Neural crest cell (in vitro differentiated cells): ENCODE results near the gene OSBPL9. TPM values are rescaled to one million over a fixed set of nuclear protein-coding genes. Genes with fewer than 3 reads are reported as not detected.
"Not testable (repeated sequence)": the region's sequence is repeated elsewhere in the genome, so short reads cannot be mapped to it uniquely, and the experiment has no call there.

Source experiments
- DNase-seq: peaks from one replicate; pipeline ENCODE4 v3.0.0; 2021; ENCODE audit warnings: low read depth, mixed read lengths, low spot score
- H3K27ac Mint-ChIP-seq: one replicate; pipeline ENCODE4 v1.8.0; 2021; ENCODE audit warnings: mild to moderate bottlenecking, mixed read lengths; ENCODE audit not compliant: unreplicated experiment
- H3K27me3 Mint-ChIP-seq: 2 replicates; pipeline ENCODE4 v1.8.0; 2021; ENCODE audit warnings: low read depth, mild to moderate bottlenecking, mixed read lengths
- H3K36me3 Mint-ChIP-seq: 2 replicates; pipeline ENCODE4 v1.8.0; 2021; ENCODE audit warnings: low read depth, mild to moderate bottlenecking, mixed read lengths
- H3K4me1 Mint-ChIP-seq: 2 replicates; pipeline ENCODE4 v1.8.0; 2021; ENCODE audit warnings: mixed read lengths
- H3K4me3 Mint-ChIP-seq: one replicate; pipeline ENCODE4 v1.8.0; 2021; ENCODE audit warnings: mild to moderate bottlenecking, mixed read lengths
- H3K9me3 Mint-ChIP-seq: 2 replicates; pipeline ENCODE4 v1.8.0; 2021; ENCODE audit warnings: mixed read lengths
- total RNA-seq: library from RNA; stranded (reverse); gene quantifications from 2 replicates; pipeline ENCODE4 v1.2.1, GENCODE V29; 2021
- TF ChIP-seq, protein P1 (sequence below): fragments of 200-600 bp; sonication (generic); conservative IDR thresholded peaks from 2 replicates; pipeline ENCODE4 v1.5.0; 2021; ENCODE audit warnings: antibody characterized with exemption, mild to moderate bottlenecking

Gene OSBPL9
- total RNA-seq, 1 donor from 2014 or later = 76.7 TPM

DNA sequence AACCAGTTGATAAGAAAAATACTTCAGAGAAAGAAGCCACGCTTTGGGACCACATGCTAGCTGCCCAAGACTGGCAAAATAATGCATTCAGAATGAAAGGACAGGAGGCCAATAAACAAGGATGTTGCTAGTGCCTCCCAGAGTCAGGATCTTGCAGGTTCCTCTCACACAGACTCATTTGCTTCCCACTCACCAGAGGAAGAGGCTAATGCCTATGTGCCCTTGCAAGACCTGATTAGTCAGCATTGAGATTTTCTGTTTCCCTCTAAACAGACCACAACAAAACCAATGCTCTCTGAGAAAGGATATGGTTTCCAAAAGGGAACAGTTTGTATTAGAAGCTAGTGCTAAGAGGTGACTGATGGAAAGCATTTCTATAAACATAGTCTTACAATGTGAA is 176.0 kb downstream of the OSBPL9 start:
- H3K36me3 Mint-ChIP-seq = peaks cover 35% of the 10 kb centered on the region
- no peaks in the 10 kb centered on the region for H3K4me1 Mint-ChIP-seq
- H3K27me3 Mint-ChIP-seq = no peaks in the 10 kb centered on the region
- TF ChIP-seq, protein P1, sequence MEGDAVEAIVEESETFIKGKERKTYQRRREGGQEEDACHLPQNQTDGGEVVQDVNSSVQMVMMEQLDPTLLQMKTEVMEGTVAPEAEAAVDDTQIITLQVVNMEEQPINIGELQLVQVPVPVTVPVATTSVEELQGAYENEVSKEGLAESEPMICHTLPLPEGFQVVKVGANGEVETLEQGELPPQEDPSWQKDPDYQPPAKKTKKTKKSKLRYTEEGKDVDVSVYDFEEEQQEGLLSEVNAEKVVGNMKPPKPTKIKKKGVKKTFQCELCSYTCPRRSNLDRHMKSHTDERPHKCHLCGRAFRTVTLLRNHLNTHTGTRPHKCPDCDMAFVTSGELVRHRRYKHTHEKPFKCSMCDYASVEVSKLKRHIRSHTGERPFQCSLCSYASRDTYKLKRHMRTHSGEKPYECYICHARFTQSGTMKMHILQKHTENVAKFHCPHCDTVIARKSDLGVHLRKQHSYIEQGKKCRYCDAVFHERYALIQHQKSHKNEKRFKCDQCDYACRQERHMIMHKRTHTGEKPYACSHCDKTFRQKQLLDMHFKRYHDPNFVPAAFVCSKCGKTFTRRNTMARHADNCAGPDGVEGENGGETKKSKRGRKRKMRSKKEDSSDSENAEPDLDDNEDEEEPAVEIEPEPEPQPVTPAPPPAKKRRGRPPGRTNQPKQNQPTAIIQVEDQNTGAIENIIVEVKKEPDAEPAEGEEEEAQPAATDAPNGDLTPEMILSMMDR = no peak
- no peaks in the 10 kb centered on the region for H3K9me3 Mint-ChIP-seq
- H3K4me3 Mint-ChIP-seq = no peak overlapping the region
- no peak overlapping the region for H3K27ac Mint-ChIP-seq
- no peak for DNase-seq

DNA sequence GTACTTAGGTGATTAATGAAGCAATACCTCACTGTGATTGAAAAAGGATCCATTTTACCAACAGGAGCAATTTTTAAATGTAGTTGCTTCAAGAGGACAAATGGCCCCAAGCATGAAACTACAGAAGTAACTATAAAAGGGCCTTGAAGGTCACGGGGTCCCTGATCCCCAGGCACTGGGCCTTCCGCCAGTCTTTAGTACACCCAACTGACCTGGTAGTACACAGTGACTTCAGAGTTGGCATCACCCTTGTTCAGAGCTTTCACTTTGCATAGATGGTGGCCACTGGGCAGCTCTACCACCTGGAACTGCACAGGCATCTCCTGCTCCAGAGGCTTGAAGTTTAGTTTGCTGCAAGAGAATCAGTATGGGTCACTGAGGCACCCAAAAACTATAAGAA is 177.4 kb downstream of the OSBPL9 start:
- H3K9me3 Mint-ChIP-seq = no peaks in the 10 kb centered on the region
- H3K27me3 Mint-ChIP-seq = no peaks in the 10 kb centered on the region
- no peaks in the 10 kb centered on the region for H3K4me1 Mint-ChIP-seq
- TF ChIP-seq, protein P1 = no peak
- peaks cover 29% of the 10 kb centered on the region for H3K36me3 Mint-ChIP-seq
- H3K4me3 Mint-ChIP-seq = no peak overlapping the region
- no peak for DNase-seq
- H3K27ac Mint-ChIP-seq = no peak overlapping the region

DNA sequence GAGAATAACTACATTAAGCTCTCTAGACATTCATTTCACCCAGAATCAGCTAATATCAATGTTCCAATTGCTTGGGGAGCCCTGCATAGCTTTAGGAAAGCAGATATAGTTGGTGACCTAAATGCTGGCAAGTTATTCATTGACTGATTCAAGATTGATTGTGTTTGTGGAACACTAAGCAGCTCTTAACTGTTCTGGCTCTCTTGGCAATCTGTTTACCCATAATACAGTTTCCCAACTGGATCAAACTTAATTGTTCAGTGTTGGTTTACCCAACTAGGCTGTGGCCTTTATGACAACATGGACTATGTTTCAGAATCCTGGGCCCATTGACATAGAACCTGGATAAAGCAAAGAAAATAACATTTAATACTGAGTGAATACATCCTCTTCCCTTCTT is 178.0 kb downstream of the OSBPL9 start:
- Mint-ChIP-seq H3K27ac (no peak overlapping the region), H3K36me3 (peaks cover 24% of the 10 kb centered on the region), H3K9me3 (no peaks in the 10 kb centered on the region), H3K4me1 (no peaks in the 10 kb centered on the region), H3K4me3 (no peak overlapping the region), H3K27me3 (no peaks in the 10 kb centered on the region)
- no peak for DNase-seq
- TF ChIP-seq, protein P1 = no peak

DNA sequence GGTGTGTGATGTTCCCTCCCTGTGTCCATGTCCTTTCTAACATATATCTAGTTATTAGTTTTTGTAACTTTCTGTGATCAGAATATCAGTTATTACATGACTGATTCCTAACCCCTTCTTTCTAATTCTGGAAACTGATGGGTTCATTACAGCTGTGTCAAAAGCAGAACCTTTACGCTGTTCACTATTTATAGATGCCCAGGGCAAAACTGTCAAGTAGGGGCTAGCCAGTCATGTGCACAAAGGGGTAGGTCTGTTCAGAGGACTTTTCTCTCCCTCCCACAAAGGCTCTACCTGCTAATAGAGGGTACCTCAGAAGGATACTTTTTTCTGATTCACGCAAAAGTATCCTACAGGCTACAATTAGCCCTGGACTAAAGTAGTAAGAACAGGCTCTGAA is 182.5 kb downstream of the OSBPL9 start:
- TF ChIP-seq, protein P1 = no peak

DNA sequence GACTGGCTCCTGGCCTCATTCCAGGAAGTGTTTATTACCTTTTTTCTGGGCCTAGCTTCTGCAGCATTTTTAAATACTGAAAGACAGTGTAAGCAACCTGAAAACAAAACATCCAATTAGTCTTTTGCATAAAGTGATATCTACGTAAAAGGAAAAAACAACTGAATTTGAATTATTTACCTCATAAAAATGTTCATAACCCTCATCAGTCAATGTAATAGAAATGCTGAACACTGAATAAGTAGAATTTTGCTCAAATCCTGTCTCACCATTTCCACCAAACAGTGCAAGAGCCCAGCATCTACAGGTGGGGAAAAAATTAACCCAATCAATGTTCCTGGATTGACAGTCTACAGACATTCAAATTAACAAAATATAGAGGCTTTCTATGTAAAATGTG is 197.6 kb downstream of the OSBPL9 start:
- no peak for DNase-seq
- no peaks in the 10 kb centered on the region for H3K9me3 Mint-ChIP-seq
- no peaks in the 10 kb centered on the region for H3K4me1 Mint-ChIP-seq
- H3K27ac Mint-ChIP-seq = no peak overlapping the region
- no peaks in the 10 kb centered on the region for H3K36me3 Mint-ChIP-seq
- H3K4me3 Mint-ChIP-seq = no peak overlapping the region
- TF ChIP-seq, protein P1 = no peak
- H3K27me3 Mint-ChIP-seq = no peaks in the 10 kb centered on the region

More for the DNA sequence above, 182.5 kb downstream of the OSBPL9 start:
- Mint-ChIP-seq H3K36me3 (peaks cover 6% of the 10 kb centered on the region), H3K4me1 (no peaks in the 10 kb centered on the region), H3K27me3 (no peaks in the 10 kb centered on the region), H3K27ac (no peak overlapping the region), H3K4me3 (no peak overlapping the region), H3K9me3 (no peaks in the 10 kb centered on the region)
- no peak for DNase-seq

DNA sequence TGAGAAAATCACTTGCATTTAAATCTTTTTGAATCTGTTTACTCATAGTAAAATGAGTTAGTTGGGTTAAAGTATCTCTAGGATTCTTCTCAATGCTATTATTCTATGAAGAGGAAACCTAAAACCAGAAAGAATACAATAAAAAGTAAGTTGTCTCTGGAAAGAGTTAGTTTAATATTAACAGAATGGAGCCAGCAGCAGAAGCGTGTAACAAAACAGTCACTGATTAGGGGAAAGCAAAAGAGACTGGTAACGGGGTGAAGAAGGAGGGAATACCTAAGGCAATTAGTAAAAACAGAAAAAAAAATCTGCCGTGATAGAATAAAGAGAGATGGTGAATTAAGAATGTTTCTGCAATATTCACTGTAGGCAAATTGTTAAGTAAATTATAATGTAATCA is 201.6 kb downstream of the OSBPL9 start:
- DNase-seq = no peak
- Mint-ChIP-seq H3K9me3 (no peaks in the 10 kb centered on the region), H3K27me3 (no peaks in the 10 kb centered on the region), H3K27ac (no peak overlapping the region), H3K36me3 (no peaks in the 10 kb centered on the region), H3K4me3 (no peak overlapping the region), H3K4me1 (no peaks in the 10 kb centered on the region)
- TF ChIP-seq, protein P1 = no peak

DNA sequence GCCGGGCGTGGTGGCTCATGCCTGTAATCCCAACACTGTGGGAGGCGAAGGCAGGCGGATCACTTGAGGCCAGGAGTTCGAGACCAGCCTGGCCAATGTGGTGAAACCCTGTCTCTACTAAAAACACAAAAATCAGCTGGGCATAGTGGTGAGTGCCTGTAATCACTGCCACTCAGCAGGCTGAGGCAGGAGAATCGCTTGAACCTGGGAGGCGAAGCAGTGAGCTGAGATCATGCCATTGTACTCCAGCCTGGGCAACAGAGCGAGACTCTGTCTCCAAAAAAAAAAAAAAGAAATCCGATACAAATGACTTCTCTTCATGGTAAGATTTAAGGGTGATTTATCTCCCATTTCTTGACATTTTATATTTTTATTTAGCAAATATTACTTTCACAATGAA is 202.1 kb downstream of the OSBPL9 start:
- not testable (repeated sequence) for DNase-seq, H3K9me3 Mint-ChIP-seq, H3K4me1 Mint-ChIP-seq, H3K27me3 Mint-ChIP-seq, H3K36me3 Mint-ChIP-seq, H3K4me3 Mint-ChIP-seq, H3K27ac Mint-ChIP-seq
